NCI-H2196 (cell line): ENCODE measurements around the gene ZNF526.

Source experiments
- DNase-seq: peaks from one replicate; lab custom pipeline; 2025; ENCODE audit not compliant: unreplicated experiment; lab: John Stamatoyannopoulos, UW

The ZNF526 gene

DNA sequence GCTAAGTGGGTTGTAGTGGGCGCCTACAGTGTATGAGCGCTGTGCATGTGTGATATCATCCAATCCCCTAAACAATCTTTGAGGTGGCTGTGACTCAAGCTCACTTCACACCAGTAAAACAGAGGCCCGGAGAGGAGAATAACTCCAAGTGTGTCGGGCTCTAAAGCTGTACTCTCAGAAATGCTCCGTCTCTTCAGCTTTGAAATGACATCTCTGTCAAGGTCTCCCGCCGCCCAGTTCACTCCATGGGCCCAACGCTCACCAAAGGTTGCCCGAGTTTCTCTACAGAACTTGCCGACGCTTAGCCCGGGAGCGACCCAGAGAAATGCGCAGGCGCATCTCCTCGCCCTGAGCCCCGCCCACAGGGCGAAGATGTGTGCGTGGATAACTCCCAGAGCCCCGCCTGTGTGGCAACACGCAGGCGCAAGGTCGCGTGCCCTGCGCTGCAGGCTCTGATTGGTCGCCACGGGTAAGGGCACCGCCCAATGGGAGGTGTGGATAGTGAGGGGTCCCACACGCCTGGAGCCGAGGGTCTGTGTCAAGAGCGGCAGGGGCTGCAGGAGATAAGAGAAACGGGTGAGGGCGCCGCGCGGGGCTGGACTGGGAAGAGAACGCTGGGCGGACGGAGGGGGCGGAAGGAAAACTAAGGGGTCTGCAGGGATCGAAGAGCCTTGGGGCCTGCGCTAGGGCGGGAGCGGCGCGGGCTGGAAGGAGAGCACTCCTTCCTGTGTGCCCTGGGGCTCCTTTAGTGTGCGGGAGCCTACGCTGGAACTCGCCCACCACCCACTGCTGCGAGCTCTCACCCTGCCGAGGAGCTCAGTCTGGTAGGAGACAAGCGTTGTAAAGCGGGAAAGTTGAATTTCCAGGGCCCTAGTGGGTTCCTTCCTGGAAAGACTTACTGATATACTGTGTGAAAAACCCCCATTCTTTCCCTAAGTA lies at the start of gene ZNF526:
ZNF526 (plus strand) TSS at position 501 of the 939 bp plus-strand sequence. CDS start 4,092 bp downstream, outside the sequence.
- peak; percentile 98 for DNase-seq

- DNase-seq = no peak
These were observed 49.4 kb upstream of the ZNF526 start for GRCh38 chr19:42170715-42171114.

- DNase-seq = peak; percentile 54
These were observed 47.9 kb upstream of the ZNF526 start for GRCh38 chr19:42172261-42172660.

DNA sequence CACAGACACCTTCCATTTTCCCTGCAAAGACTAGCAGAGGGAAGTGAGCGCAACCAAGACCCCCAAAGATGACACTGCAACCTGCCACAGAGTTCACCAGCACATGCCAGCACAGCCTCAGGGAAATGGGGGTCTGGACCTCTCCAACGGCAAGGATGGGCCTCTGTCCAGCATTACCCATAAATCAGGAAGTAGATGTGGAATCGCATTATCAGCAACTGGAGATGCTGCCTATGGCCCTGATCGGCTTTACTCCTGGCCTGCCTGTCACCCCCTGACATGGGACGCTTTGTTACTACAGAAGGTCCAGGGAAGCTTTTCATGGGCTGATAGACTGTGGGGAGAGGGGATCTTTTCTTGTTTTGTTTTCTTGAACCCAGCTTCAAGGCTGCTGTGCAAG lies 46.4 kb upstream of the ZNF526 start:
- DNase-seq = no peak

- no peak for DNase-seq
These were observed 45.9 kb upstream of the ZNF526 start for GRCh38 chr19:42174188-42174587.

DNA sequence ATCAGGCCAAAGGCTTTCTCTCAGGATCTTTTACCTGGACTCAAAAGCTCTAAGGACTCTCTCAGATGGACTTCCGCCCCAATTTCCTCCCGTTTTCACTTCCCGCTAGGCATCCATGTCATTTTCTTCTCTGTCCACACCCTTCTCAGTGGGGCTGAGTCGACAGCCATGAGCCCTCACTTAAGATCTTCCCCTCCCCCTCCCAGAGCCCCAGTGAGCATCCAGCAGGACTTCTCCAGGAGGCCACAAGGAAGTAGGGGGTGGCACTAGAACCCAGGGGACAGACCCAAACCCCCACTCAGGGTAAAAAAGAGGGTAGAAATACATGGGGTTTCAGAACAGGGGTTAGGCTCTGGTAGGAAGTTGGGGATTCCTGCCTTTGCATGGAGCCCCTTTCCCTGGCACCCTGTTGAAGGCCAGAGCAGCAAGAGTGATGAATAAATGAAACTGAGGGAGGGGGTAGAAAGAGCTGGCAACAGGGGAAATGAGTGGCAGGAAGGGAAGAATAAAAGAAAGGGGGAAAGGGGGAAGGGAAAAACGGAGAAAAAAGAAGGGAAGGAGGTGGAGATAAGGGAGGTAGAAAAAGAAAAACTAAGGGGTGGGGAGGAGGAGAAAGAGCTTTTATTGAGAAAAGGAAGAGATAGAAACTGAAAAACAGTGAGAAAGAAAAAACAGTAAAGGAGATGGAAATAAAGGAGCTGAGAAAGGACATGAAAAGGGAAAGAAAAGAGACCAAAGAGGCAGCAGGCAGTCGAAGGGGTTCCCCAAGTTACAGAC lies 45.0 kb upstream of the ZNF526 start:
- DNase-seq = no peak

- DNase-seq = no peak
These were observed 44.0 kb upstream of the ZNF526 start for GRCh38 chr19:42175952-42176648.

- DNase-seq = no peak
These were observed 43.5 kb upstream of the ZNF526 start for GRCh38 chr19:42176649-42176989.

- peak; percentile 86 for DNase-seq
These were observed 43.0 kb upstream of the ZNF526 start for GRCh38 chr19:42176990-42177685.

DNA sequence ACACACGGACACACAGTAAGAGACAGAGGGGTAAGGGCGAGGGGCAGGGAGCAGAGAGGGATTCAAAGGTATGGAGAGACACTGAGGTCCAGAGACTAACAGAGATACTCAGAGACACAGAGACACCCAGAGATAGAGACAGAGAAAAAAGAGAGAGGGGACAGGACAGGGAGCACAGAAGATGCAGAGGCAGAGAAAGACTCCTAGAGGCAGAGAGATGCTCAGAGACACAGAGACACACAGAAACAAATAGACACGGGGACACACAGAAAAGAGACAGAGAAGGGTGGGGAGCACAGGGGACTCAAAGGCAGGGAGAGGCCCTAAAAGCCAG lies 42.5 kb upstream of the ZNF526 start:
- no peak for DNase-seq

DNA sequence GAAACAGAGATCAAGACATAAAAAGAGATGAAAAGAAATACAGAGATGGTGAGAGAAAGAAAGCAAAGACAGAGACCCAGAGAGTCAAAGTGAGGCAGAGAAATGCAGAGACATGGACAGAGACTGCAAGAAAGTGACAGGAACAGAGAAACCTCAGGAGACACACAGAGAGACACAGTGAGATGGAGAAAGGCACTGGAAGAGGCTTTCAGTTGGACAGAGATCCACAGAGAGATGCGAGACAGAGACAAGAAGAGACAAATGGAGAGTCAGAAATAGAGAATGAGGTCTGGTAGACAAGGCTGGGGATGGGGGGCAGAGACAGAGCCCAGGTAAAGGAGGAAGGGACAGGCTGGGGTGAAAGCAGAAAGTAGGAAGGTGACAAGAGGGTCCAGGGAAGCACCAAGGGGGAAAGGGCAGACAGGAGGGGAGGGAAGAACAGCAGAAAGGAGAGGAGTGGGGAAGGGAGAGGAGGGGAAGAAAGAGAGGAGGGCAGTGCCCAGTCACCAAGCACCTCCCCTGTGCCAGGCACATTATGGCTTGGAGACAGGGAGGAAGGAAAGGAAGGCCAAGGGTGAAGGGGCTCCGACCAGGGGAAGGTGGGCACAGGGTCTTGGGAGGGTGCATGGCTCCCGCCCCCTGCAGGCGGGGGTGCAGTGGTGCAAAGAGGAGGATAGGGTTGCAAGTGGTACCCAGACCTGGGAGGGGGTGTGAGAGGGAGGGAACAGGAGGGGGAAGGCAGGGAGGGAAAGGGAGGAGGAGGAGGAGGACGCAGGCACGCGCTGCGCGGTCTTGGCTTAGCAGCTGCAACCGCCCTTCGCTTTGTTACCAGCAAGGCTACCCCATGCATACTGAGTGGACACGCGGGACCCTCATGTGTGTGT lies 41.1 kb upstream of the ZNF526 start:
- no peak for DNase-seq

- DNase-seq = peak; percentile 81
These were observed 35.7 kb upstream of the ZNF526 start for GRCh38 chr19:42184401-42184861.

DNA sequence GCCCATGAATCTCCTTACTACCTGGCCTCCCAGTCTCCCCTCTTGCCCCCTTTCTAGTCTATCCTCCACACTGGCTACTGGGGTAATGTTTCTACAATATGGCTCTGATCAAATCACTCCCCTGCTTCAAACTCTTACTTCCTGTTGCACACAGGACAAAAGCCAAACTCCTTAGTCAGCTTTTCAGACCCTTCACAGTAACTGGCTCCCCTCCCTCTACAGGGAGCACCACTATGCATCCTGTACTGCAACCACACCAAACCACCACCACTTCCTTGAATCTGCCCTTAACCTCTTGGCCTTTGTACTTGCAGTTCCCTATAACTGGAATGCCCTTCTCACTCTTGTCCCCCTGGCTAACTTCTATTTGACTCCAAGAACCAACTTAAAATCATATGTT lies 34.8 kb upstream of the ZNF526 start:
- no peak for DNase-seq

DNA sequence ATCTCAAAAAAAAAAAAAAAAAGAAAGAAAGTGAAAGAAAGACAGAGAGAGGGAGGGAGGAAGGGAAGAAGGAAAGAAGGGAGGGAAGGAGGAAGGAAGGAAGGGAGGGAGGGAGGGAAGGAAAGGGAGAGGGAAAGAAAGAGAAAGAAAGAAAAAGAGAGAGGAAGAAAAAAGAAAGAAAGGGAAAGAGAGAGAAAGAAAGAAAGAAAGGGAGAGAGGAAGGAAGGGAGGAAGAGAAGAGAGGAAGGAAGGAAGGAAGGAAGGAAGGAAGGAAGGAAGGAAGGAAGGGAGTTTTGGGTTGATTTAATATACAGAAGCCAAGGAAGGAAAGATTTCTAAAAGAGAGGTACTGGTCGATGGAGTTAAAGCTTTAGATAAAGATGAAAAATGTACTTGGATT lies 31.4 kb upstream of the ZNF526 start:
- no peak for DNase-seq

GRCh38 chr19:42189133-42189532 lies 31.0 kb upstream of the ZNF526 start:
- no peak for DNase-seq

- DNase-seq = no peak
These were observed 28.8 kb upstream of the ZNF526 start for GRCh38 chr19:42191330-42191729.

- DNase-seq = peak; percentile 77
These were observed 28.3 kb upstream of the ZNF526 start for GRCh38 chr19:42191855-42192254.

DNA sequence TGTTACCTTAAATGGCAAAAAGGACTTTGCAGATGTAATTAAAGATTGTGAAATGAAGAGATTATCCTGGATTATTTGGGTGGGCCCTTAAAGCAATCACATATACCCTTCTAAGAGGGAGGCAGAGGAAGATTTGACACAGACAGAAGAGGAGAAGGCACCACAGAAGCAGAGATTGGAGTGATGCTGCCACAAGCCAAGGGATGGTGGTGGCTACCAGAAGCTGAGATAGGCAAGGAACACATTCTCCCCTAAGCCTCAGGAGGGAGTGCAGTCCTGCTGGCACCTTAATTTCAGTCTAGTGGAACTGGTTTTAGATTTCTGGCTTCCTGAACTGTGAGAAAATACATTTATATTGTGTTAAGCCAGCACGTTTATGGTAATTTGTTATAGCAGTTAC lies 26.8 kb upstream of the ZNF526 start:
- DNase-seq = no peak

GRCh38 chr19:42193706-42194105 lies 26.4 kb upstream of the ZNF526 start:
- DNase-seq = no peak
